GM18519 (cell line): ENCODE data around the gene TP53I11.

Experiments used
- ATAC-seq: cut with Tn5 transposase; IDR thresholded peaks from one replicate; pipeline ENCODE4 v1.9.1; 2021; ENCODE audit warnings: mild to moderate bottlenecking, moderate library complexity; ENCODE audit not compliant: unreplicated experiment, low FRiP score

The TP53I11 gene

GRCh38 chr11:44960200-44960845 is 9.6 kb upstream of the TP53I11 start:
- no peak for ATAC-seq

GRCh38 chr11:44959064-44959463 is 8.4 kb upstream of the TP53I11 start:
- no peak for ATAC-seq

- ATAC-seq = no peak
Measured at GRCh38 chr11:44957776-44958564, 7.3 kb upstream of the TP53I11 start.

GRCh38 chr11:44957040-44957515 is 6.4 kb upstream of the TP53I11 start:
- no peak for ATAC-seq

GRCh38 chr11:44955015-44955738 is 4.5 kb upstream of the TP53I11 start:
- no peak for ATAC-seq

- ATAC-seq = no peak
Measured at GRCh38 chr11:44954051-44954906, 3.6 kb upstream of the TP53I11 start.

GRCh38 chr11:44952500-44953260 is 2.0 kb upstream of the TP53I11 start:
- no peak for ATAC-seq

GRCh38 chr11:44952082-44952481 is 1.4 kb upstream of the TP53I11 start:
- no peak for ATAC-seq

GRCh38 chr11:44950031-44950624 is 555 bp downstream of the TP53I11 start:
- no peak for ATAC-seq

GRCh38 chr11:44949160-44950030 is 1.3 kb downstream of the TP53I11 start:
- no peak for ATAC-seq

- no peak for ATAC-seq
Measured at GRCh38 chr11:44948155-44948554, 2.5 kb downstream of the TP53I11 start.

GRCh38 chr11:44947114-44947513 is 3.6 kb downstream of the TP53I11 start:
- no peak for ATAC-seq

- no peak for ATAC-seq
Measured at GRCh38 chr11:44946263-44946662, 4.4 kb downstream of the TP53I11 start.

GRCh38 chr11:44945666-44946065 is 5.0 kb downstream of the TP53I11 start:
- ATAC-seq = no peak

- ATAC-seq = no peak
Measured at GRCh38 chr11:44944853-44945235, 5.8 kb downstream of the TP53I11 start.

- no peak for ATAC-seq
Measured at GRCh38 chr11:44944181-44944852, 6.4 kb downstream of the TP53I11 start.

- no peak for ATAC-seq
Measured at GRCh38 chr11:44943696-44944095, 7.0 kb downstream of the TP53I11 start.

- no peak for ATAC-seq
Measured at GRCh38 chr11:44943118-44943517, 7.6 kb downstream of the TP53I11 start.
